HCT116 (cell line): ENCODE results near the gene POLD2.

Experiments used
- CTCF ChIP-seq, 3 experiments: fragments of 200-600 bp in 1 of 3; sonication (generic) in 1 of 3; IDR thresholded peaks in 2 of 3; conservative IDR thresholded peaks in 1 of 3; 2 replicates each; pipeline ENCODE4 v1.5.1; 2012 to 2017; ENCODE audit warnings: low read depth in 2 of 3, low read length in 2 of 3, antibody characterized with exemption in 1 of 3, borderline replicate concordance in 1 of 3, control low read depth in 1 of 3, mild to moderate bottlenecking in 1 of 3, mixed read lengths in 1 of 3, mixed run types in 1 of 3, moderate library complexity in 1 of 3; ENCODE audit not compliant: insufficient read depth in 1 of 3
- EZH2phosphoT487 ChIP-seq: fragments of 200-600 bp; IDR thresholded peaks from 2 replicates; pipeline ENCODE4 v1.6.1; 2018; ENCODE audit warnings: antibody characterized with exemption, borderline replicate concordance
- FOSL1 ChIP-seq: IDR thresholded peaks from 2 replicates; pipeline ENCODE4 v1.6.1; 2012; ENCODE audit warnings: low read depth
- MAX ChIP-seq: IDR thresholded peaks from 2 replicates; pipeline ENCODE4 v1.6.1; 2012
- POLR2A ChIP-seq: IDR thresholded peaks from 2 replicates; pipeline ENCODE4 v1.7.0; 2011; ENCODE audit warnings: borderline replicate concordance; ENCODE audit not compliant: insufficient read depth, insufficient read length; ENCODE audit errors: extremely low read depth
- POLR2AphosphoS5 ChIP-seq: IDR thresholded peaks from 2 replicates; pipeline ENCODE4 v1.6.1; 2011; ENCODE audit warnings: mild to moderate bottlenecking, low read depth, low read length, moderate library complexity
- REST ChIP-seq: IDR thresholded peaks from 2 replicates; pipeline ENCODE4 v1.6.1; 2012; ENCODE audit warnings: low read depth
- SIN3A ChIP-seq: IDR thresholded peaks from 2 replicates; pipeline ENCODE4 v1.6.1; 2012; ENCODE audit warnings: low read depth
- TCF7L2 ChIP-seq: IDR thresholded peaks from 2 replicates; pipeline ENCODE4 v1.7.0; 2011; ENCODE audit warnings: borderline replicate concordance, inconsistent platforms; ENCODE audit not compliant: insufficient read depth, insufficient read length; ENCODE audit errors: extremely low read depth
- ZFX ChIP-seq: fragments of 450-650 bp; IDR thresholded peaks from 2 replicates; pipeline ENCODE4 v1.6.1; 2017
- TF ChIP-seq, protein P1 (sequence below): IDR thresholded peaks from 2 replicates; pipeline ENCODE4 v1.6.1; 2011; ENCODE audit warnings: mild to moderate bottlenecking, low read length, moderate library complexity; ENCODE audit not compliant: insufficient replicate concordance; ENCODE audit errors: extremely low read depth

DNA sequence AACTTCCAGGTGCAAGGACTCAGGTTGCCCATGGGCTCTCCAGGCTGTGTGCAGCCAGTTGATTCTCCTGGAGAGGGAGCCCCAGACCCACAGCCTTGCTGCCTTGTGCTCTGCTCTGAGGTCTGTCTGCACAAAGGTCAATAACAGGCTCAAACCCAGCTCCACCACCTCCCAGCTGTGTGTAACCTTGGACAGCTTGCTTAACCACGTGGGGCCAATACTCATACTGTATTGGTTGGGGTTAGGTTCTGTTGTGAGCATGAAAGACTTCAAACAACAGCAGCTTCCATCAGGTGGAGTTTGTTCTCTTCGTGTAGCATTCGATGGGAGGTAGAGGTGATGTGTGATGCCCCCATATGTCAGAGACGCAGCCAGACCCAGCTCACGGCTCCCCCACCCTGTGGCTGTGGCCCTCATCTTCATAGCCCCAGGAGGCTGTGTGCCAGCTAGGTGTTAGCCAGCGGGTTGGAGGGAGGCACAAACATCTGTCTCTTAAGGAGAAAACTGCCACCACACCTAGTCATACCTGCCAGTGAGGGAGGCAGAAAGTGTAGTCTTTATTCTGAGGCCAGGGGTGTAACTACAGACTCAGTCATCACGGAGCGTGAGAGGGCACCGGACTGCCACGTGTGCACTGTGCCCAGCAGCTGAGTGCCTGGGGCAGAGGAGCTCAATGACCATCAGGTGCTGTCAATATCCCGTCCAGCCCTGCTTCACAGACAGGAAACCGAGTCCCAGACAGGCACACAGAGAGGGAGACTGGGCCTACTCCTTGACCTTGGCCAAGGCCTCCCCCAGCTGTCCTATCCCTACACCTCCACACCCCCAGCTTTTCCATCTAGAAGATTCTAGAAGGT, 8.1 kb upstream of the POLD2 start:
- TF ChIP-seq CTCF (IDR thresholded peaks at IDR 0.05 in 2 of 3, conservative IDR thresholded peaks at IDR 0.05 in 1 of 3; ENCODE audit: borderline replicate concordance in 1 of 3, insufficient read depth in 1 of 3, low read depth in 2 of 3, low read length in 2 of 3) (peak; percentile 41 to 54 (median 53); a peak in 4 of 6 replicates), REST (no peak), POLR2AphosphoS5 (no peak), POLR2A (no peak), EZH2phosphoT487 (no peak), FOSL1 (no peak), MAX (no peak), TCF7L2 (no peak), ZFX (no peak), SIN3A (no peak)
- TF ChIP-seq, protein P1, sequence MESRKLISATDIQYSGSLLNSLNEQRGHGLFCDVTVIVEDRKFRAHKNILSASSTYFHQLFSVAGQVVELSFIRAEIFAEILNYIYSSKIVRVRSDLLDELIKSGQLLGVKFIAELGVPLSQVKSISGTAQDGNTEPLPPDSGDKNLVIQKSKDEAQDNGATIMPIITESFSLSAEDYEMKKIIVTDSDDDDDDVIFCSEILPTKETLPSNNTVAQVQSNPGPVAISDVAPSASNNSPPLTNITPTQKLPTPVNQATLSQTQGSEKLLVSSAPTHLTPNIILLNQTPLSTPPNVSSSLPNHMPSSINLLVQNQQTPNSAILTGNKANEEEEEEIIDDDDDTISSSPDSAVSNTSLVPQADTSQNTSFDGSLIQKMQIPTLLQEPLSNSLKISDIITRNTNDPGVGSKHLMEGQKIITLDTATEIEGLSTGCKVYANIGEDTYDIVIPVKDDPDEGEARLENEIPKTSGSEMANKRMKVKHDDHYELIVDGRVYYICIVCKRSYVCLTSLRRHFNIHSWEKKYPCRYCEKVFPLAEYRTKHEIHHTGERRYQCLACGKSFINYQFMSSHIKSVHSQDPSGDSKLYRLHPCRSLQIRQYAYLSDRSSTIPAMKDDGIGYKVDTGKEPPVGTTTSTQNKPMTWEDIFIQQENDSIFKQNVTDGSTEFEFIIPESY: no peak
